Measurements from ENCODE around the gene PXK. TPM values are rescaled to one million over a fixed set of nuclear protein-coding genes. Genes with fewer than 3 reads are reported as not detected.

PXK gene
- total RNA-seq, 1 experiment from 2014 or later: 15.2 TPM

DNA sequence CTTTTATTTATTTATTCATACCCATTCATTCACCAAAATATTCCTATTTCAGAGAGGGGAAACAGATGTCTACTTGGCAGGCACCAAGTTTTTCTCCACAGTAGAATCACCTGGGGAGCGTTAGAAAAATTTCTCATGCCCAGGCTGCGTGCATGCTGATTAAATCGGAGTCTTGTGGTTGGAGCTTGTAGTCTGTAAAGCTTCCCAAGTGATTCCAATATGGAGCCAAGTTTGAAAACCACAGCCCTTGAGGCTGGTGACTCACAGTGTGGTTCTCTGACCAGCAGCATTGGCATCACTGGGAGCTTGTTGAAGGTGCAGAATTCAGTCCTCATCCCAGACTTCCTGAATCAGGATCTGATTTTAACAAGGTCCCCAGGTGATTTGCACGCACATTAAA, 51.2 kb downstream of the PXK start:
- peak; percentile 98 for DNase-seq (ENCODE audit: low spot score)

DNA sequence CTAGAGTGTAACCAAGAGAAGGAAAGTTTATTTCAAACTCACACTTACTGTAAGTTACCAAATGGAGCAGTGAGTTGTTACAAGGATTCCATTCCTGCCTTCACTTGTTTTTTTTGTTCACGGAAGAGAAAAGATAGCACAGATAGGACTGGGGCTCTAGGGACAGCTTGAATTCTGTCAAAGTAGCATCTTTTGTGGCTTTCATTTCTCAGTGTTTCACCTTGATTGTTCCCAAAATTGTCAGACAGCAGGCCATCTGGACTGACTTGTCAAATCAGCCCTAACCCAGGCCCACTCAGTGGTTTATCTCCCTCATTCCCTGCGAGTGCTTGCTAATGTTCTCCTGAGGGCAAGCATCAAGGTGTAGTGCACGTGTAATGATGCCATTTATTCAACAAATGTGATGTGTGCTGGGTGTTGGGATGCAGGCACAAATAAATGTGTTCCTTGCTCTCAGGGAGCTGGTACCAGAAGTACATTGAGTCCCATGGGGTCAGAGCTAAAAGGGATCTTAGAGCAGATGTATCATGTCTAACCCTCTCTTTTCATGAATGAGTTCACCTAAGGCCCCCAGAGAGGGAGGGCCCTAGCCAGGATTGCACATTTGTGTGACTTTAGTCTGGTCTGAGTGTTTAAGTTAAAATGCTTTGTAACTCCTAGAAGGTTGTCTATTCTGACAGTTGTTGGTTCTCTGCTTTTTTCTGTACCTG, 51.8 kb downstream of the PXK start:
- no peak for DNase-seq (ENCODE audit: low spot score)

DNA sequence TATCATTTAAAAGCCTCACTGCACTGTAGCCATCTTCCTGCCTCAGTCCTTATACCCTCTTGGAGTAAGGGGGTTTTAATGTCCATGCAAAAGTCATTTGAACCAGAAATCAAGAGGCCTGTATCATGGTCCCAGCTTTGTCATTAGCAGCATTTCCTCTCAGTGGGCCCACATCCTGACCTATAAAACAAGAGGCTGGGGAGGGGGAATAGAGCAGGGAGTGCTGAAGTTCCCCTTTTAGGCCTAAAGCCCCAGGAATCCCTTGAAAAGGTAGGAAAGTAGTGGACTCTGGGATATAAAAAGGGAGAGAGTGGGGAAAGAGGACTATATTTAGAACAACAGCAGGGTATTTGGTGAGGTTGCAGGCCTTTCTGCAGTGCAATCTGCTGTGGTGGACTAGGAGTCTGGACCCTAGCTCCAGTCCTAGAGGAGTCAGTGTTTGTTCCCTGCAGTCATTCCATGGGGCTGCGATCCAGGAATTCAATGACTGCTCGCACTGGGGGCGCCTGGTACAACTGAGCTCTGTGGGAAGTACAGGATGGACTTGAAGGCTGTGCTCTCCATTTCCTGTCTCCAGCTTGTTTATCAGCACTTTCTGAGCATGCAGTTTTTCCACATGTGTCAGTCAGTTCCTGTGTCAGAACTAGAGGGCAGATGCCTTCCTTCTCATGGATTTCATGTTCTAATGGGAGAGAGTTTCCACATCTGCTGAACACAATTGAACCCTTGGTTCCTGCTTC, 54.1 kb downstream of the PXK start:
- peak; percentile 38 for DNase-seq (ENCODE audit: low spot score)

DNA sequence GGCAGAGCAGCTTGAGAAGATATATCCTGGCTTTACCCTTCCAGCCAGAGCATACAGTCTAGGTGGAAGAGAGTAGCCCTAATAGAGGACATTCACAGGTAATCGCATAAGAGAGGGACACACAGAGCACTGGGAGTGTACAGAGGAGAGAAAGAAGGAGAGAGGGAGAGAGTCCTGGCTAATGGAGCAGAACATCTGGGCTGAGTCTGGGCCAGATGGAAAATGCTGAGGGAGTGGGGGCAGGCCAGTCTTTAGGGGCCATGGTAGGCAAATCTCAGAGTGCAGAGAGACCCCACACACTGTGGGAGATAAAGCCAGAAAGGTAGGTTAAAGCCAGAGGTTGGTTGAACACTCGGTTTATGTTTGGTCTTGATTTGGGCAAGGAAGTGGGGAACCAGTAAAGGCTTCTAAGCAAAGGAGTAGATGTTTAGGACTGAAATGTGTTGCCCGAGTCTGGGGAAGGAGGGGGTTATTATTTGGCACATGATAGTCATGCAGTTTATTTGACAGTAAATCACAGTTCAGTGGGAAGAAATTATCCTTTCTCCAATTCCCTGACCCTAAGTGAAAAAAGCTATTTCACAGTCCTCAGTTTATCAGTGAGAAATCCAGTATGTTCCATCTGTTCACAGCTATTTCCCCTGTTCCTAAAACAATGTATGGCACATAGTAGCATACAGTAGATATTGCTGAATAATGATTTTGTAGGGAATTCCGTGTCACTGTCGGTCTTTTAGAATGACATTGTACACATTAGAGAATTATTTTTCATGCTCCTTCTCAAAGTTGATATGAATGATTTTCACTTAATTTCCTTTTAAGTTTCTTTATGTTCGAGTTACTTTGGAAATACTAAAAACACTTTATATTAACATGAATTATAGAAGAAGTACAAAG, 55.2 kb downstream of the PXK start:
- DNase-seq (ENCODE audit: low spot score): no peak

DNA sequence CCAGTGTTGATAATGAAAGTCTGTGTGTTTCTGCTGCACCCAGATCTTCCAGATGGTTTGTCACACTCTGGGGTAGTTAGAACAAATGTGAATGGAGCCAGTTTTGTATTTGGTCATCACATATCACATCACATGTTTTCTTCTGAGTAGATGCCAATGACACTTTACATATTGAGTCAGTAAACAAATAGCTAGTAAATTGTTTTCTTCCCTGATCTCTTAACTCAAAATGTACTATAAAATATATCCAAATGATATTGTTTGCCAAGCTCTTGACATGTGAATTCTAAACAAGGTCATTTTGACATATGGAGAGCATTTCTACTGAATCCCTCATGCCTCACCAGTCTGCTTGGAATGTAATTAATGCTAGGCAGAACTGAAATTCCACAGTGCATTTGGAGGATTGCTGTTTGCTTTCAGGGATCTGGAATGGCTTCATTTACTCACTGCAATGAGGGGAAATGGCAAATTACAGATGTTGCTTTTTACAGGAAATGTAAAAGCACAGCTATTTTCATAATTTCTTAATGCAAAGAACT, 55.9 kb downstream of the PXK start:
- DNase-seq (ENCODE audit: low spot score): no peak

DNA sequence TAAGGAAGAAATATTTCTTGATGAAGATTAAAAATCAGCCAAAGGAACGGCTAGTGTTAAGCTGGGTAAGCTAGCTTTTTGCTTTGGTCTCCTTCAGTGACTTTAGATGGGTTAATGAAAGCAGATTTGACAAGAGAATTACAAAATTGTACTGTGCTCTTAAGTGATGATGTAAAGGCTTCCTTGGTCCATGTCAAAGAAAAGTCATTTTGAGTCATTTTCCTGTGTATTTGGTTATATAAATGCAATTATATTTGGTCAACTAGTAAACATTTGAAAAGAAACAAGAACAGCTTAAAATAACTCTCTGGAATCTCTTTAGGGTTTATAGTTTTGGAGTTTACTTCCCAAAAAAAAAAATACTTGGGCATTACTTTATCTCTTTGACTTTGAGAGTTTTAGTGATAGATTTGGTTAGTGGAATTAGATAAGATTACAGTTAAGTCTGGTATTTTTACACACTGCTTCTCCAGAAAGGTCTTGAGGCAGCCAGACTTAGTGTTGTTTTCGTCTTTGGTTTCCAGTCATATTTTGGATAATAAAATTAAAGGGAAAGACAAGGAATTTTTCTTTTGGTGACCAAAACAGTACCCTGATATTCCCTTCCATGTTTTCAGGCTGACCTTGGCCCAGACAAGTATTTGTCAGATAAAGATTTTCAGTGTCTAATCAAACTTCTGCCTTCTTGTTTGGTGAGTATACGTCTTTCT, 58.6 kb downstream of the PXK start:
- no peak for DNase-seq (ENCODE audit: low spot score)

DNA sequence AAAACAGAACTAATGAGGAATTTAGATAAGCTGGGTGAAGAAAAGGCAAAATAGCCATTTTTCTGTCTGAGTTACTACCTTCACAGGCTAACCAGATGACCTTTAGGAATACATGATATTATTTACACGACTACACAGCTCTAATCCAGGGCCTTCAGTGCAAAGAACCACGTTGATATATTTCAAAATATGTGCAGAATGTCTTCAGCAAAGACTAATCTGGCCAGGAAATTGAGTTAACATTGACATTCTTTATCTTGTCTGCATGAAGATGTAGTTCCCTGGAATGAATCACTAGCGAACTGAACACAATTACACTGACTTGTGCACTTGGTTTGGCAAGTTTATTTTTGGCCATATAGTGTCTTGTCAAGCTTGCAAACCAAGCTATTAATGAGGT, 59.5 kb downstream of the PXK start:
- no peak for DNase-seq (ENCODE audit: low spot score)

DNA sequence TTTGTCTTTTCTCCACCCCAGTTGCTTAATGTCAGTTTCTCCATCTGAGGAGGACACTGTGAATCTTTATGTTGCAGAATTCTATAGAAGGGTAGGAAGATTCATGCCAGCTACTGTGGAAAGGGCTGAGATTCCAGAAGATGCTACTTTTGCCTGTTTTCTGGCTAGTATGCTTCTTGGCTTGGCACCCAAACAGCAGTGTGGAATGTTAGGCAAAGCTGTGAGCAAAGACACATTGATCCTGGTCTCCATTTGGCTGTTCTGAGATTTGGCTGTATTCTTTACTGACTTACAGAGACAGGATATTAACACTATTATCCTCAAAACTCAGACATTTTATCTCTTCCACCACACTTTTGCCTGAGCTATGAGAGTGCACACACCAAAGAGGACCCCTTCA, 61.6 kb downstream of the PXK start:
- no peak for DNase-seq (ENCODE audit: low spot score)

DNA sequence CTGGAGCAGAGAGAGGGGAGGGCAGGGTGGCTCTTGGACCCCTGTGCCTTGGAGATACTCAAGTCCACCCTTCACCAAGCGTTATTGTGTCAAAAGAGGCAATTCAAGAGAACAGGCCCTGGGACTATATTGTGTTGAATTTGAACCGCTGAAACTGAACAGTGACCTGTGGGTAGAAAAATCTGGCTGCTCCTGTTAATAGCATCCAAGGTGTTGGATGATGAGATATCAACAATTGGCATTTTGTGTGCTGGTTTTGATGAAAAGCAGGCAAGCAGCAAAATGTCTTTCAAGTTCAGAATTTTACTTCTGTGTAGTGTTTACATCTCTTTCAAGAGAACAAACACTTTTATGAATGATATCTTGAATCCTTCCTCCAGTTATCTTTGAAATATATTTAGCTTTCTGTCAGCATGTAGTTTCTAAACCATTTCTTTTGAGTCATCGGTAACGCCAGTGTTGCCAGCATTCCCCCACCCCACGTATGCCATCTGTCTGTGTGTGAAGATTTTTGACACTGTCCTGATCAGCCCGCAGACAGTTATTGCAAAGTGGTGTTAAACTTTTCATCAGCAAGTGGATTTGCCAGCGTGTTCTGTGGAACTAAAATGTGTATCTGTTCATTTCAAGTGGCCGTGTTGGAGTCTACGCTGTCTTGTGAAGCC, 66.1 kb downstream of the PXK start:
- no peak for DNase-seq (ENCODE audit: low spot score)

DNA sequence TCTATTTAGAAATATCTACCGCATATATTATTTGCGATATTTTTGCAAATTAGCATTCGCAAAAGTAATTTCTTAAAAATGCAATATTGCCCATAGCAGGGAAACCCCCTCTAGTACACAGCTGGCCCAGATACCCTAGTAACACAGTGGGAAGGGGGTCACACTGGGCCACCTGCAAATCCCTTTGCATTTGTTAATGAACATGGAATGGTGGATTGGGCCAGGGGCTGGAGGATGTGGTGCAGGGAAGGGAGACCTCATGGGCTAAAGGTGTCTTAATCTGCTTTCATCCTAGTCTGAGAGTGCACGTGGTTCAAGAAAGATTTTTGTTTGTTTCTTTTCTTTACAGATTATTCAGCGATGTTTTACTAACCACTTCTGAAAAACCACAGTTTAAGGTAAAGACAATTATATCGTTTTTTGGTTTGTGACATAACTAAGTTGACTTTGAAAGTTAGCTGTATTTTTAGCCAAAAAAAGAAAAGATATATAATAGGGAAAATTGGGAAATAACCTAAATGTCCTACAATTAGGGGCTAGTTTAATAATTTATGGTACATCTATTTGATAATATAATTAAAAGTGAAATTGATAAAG, 70.9 kb downstream of the PXK start:
- no peak for DNase-seq (ENCODE audit: low spot score)

DNA sequence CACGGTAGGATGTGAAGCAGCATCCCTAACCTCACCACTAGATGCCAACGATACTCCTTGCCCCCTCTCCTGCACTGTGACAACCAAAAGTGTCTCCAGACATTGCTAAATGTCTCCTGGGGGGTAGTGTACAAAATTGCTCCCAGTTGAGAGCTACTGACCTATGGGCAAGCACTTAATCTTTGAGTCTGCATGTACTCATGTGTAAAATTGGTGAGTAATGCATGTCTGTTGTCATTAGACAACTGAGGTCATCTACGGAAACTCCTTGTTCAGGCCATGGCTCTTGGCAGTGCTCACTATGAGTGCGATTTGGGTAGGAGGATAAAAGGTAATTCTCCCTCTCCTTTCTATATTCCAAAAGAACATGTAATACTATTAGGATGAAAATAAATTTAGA, 71.7 kb downstream of the PXK start:
- no peak for DNase-seq (ENCODE audit: low spot score)

DNA sequence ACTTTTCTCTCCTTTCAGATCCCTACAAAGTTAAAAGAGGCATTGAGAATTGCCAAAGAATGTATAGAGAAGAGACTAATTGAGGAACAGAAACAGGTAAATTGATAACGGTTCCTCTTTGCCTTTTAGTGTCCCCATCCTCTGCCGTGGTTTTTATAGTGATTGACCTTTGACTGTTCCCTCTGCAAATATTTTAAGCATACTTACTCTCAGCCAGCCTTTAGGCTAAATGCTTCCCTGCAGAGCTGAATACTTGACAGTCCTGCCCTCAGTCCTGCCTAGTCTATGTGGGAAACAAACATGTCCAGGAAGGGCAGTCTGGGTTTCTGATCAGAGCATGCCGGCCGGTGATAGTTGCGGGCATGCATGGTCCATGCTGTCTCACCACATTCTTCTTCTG, 76.2 kb downstream of the PXK start:
- no peak for DNase-seq (ENCODE audit: low spot score)

DNA sequence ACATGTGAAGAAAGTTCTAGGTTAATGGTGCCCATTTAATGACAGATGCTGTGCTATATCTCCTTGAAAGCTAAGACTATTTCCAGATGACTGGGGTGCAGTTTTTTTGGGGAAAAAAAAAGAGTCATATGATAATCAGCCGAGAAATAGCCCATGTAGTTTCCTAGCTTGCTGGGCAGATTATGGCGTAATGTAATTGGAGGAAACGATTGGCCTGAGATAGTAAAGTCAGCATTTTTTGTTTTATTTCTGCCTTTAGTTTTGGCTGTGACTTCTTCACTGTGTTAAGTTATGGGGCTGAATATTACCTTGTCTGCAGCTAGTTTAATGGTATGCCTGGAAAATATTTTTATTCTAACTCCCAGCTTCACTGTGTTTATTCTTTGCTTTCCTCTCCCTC, 77.0 kb downstream of the PXK start:
- no peak for DNase-seq (ENCODE audit: low spot score)

DNA sequence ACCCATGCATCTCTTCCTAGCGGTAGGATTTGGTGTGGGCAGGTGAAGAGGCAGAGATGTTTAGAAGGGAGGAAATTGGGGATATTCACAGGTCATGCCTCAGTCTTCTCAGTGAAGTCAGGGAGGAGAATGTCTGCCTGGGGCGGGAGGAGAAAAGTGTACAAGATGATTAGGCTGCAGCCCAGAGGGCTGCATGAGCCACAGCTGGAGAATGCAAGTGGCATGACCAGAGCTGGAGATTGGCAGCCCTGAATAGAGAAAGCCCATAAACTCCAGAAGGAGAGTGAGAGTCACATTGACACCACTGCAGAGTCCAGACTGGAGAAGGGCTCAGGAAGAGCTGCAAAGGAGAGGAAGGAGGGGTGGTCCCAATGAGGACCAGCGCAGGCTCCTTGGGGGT, 78.3 kb downstream of the PXK start:
- no peak for DNase-seq (ENCODE audit: low spot score)

DNA sequence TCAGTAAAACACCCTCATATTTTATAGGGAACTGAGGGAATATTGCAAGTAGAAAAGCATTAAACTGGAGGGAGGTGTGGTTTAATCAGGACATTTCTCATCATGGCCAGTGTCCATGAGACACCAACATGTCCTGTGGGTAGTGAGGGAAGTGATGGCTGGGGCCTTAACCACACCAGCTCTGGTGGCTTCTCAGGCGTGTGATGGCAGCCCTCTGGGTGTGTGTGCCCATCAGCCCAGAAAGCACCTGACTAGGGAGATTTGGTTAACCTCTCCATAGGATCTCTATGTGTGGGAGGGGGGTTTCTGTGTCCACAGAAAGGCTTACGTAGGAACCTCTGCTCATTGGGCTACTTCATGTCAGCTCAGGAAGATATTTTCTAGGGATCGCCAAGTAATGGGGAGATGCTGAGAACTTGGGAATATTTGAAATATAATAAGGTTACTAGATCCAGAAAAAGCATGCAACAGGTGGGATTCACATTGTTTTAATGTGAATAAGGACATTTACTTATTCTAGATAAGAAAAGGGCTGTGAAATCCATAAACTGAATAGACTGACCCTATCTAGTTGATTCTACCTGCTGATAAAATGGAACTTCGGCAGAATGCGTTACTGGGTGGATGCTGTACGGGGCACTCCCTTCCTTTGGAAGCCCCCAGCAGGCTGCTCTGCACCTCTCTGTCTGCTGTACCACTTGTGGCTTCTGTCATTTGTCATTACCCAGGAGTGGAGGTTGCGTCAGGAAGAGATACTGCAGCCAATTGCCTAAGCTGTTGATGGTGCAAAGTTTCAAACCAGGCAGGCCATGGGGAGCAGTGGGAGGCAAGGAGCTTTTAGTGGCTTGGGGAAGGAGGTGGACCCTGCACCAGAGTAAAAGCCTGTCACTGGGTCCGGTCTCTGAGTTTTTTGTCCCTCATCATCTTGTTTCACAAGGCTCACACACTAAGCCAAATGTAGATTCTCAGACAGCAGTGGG, 79.4 kb downstream of the PXK start:
- no peak for DNase-seq (ENCODE audit: low spot score)

DNA sequence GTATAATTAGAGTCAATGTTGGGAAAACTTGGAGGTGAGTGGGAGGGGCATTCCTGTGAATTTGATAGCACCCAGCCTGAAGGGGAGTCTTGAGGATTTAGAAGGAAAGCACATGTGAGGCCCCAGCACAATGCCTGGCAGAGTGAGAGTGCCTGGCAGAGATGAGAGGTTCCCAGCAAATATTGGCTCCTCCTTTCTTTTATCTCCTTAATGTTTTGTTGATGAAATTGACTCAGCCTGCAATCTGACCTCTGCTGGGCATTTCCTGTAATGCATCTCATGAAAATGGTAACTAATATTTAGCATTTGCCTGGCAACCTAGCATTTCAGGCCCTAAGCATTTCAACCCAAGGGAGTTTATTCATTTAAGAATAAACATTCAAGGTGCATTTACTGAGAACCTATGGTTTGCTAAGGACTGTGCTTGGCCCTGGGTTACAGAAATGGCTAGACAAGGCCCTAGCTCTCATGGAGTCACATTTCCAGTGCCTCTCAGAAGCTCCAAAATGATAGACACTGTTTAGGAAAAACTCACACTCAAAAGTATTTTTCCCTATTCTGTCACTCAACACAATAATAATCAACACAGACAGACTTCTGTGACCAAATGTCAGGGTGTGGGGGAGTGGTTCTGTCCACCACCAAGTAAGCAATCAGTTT, 82.0 kb downstream of the PXK start:
- DNase-seq (ENCODE audit: low spot score): peak; percentile 56

DNA sequence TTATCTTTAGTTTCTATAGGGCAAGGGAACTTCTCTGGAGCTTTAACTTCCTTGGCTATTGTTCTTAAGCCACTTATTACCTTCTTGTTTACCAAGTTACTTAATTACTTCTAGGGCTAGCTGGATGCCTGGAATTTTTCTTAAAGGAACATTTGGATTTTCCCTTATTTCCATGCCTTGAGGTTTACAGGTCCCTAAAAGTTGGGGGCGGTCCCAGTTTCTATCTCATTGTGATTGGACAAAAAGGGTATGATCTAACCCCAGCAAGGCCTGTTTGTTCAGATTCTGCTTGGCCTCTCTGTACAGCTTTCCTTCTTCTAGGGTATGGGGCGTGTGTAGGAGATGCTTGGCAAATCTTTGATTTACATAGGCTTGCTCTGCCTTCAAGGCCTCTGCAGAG, 83.5 kb downstream of the PXK start:
- DNase-seq (ENCODE audit: low spot score): no peak

DNA sequence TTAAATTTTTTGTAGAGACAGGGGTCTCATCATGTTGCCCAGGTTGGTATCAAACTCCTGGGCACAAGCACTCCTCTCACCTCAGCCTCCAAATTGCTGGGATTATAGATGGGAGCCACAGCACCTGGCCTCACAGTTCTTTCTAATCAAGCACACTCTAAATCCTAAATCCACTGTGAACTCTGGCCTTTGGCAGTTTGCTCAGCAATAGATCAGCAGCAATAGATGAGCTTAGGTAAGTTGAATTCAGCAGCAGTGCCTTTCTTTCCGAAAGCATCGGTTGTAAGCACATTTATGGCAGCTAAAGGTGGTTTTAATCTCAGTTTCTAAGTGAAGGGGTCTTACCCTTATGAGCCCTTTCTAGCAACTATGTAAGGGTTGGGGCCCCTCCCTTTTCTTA, 84.4 kb downstream of the PXK start:
- no peak for DNase-seq (ENCODE audit: low spot score)

DNA sequence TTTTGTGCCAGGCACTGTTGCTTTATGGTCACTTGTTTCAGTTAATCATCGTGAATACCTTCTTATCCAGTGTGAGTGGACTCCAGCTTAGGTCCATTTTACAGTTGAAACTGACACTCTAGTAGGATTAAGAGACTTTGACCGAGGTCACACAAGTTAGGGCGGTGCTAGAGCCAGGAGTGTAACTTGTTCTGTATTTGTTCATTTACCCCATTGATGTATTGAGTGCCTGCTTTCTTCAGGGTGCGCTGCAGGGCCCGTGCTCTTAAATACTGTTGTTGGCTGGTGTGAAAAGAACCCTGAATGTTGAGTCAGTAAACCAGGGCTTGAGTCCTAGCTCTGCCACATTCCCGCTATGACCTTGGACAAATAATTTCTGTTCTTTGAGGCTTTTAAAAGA, 85.5 kb downstream of the PXK start:
- no peak for DNase-seq (ENCODE audit: low spot score)

All from A172 (cell line).